ENCODE data around the gene FAT1. TPM values are rescaled to one million over a fixed set of nuclear protein-coding genes. Genes with fewer than 3 reads are reported as not detected.

The FAT1 gene
- total RNA-seq, 4 donors from 2014 or later, result 91.2 to 133 (median 105) TPM

GRCh38 chr4:186722796-186723291 is 812 bp downstream of the FAT1 start:
- Histone ChIP-seq H3K4me1 (peaks cover 37% of the 10 kb centered on the region), H3K4me3 (peak overlapping the region; percentile 95), H3K27ac (peak overlapping the region; percentile 93), H3K9me3 (peaks cover 12% of the 10 kb centered on the region), H3K36me3 (no peaks in the 10 kb centered on the region), H3K27me3 (peaks cover 15% of the 10 kb centered on the region)
- no peak for TF ChIP-seq EP300 (IDR thresholded peaks at IDR 0.05)
- no peak for TF ChIP-seq POLR2AphosphoS5 (IDR thresholded peaks at IDR 0.05)
- TF ChIP-seq POLR2A (IDR thresholded peaks at IDR 0.05), result no peak
- no peak for TF ChIP-seq CTCF (IDR thresholded peaks at IDR 0.05)
- 2% methylated on average over 12 of the region's 16 CpGs for WGBS
- no peak for DNase-seq (ENCODE audit: low spot score in 2 of 2)

GRCh38 chr4:186719925-186720694 is 3.5 kb downstream of the FAT1 start:
- peaks cover 13% of the 10 kb centered on the region for H3K4me1 ChIP-seq
- 89% methylated on average over 4 of the region's 4 CpGs for WGBS
- H3K4me3 ChIP-seq, result no peak overlapping the region
- H3K36me3 ChIP-seq, result no peaks in the 10 kb centered on the region
- no peak overlapping the region for H3K27ac ChIP-seq
- H3K27me3 ChIP-seq, result peaks cover 8% of the 10 kb centered on the region
- H3K9me3 ChIP-seq, result peaks cover 12% of the 10 kb centered on the region
- DNase-seq (ENCODE audit: low spot score in 2 of 2), result no peak
- TF ChIP-seq CTCF (IDR thresholded peaks at IDR 0.05) (peak in 1 of 2 donors; percentile 14), POLR2A (IDR thresholded peaks at IDR 0.05) (no peak)

GRCh38 chr4:186717556-186717955 is 6.1 kb downstream of the FAT1 start:
- H3K27ac ChIP-seq, result no peak overlapping the region
- no peak for DNase-seq (ENCODE audit: low spot score in 2 of 2)
- no peak overlapping the region for H3K4me3 ChIP-seq
- H3K4me1 ChIP-seq, result peaks cover 3% of the 10 kb centered on the region
- H3K27me3 ChIP-seq, result peaks cover 3% of the 10 kb centered on the region
- H3K9me3 ChIP-seq, result peaks cover 12% of the 10 kb centered on the region
- WGBS, result 48% methylated on average over 4 of the region's 4 CpGs
- no peaks in the 10 kb centered on the region for H3K36me3 ChIP-seq
- TF ChIP-seq POLR2A (IDR thresholded peaks at IDR 0.05) (no peak), POLR2AphosphoS5 (IDR thresholded peaks at IDR 0.05) (no peak), EP300 (IDR thresholded peaks at IDR 0.05) (no peak), CTCF (IDR thresholded peaks at IDR 0.05) (no peak)

- H3K4me1 ChIP-seq, result peaks cover 18% of the 10 kb centered on the region
- 85% methylated on average over 5 of the region's 5 CpGs for WGBS
- no peak overlapping the region for H3K4me3 ChIP-seq
- no peak overlapping the region for H3K27ac ChIP-seq
- H3K27me3 ChIP-seq, result no peaks in the 10 kb centered on the region
- peaks cover 12% of the 10 kb centered on the region for H3K9me3 ChIP-seq
- no peaks in the 10 kb centered on the region for H3K36me3 ChIP-seq
- DNase-seq (ENCODE audit: low spot score in 2 of 2), result no peak
- TF ChIP-seq POLR2AphosphoS5 (IDR thresholded peaks at IDR 0.05) (no peak), EP300 (IDR thresholded peaks at IDR 0.05) (no peak), CTCF (IDR thresholded peaks at IDR 0.05) (no peak), POLR2A (IDR thresholded peaks at IDR 0.05) (no peak)
Measured at GRCh38 chr4:186715077-186715476, 8.6 kb downstream of the FAT1 start.

GRCh38 chr4:186714006-186714675 is 9.5 kb downstream of the FAT1 start:
- H3K36me3 ChIP-seq, result peaks cover under 1% of the 10 kb centered on the region
- no peaks in the 10 kb centered on the region for H3K27me3 ChIP-seq
- TF ChIP-seq POLR2A (IDR thresholded peaks at IDR 0.05) (no peak), POLR2AphosphoS5 (IDR thresholded peaks at IDR 0.05) (no peak), CTCF (IDR thresholded peaks at IDR 0.05) (no peak), EP300 (IDR thresholded peaks at IDR 0.05) (no peak)

More at GRCh38 chr4:186714006-186714675, 9.5 kb downstream of the FAT1 start:
- Histone ChIP-seq H3K9me3 (peaks cover 7% of the 10 kb centered on the region), H3K4me1 (peaks cover 18% of the 10 kb centered on the region), H3K27ac (no peak overlapping the region), H3K4me3 (no peak overlapping the region)
- WGBS, result 91% methylated on average over 16 of the region's 16 CpGs
- no peak for DNase-seq (ENCODE audit: low spot score in 2 of 2)

All from suprapubic skin (tissue), 4 donors.